NCI-H128 (cell line): Measurements from ENCODE around the gene MAP2K6.

Source experiments
- DNase-seq: peaks from one replicate; lab custom pipeline; 2025; ENCODE audit not compliant: unreplicated experiment; lab: John Stamatoyannopoulos, UW

Gene MAP2K6

DNA sequence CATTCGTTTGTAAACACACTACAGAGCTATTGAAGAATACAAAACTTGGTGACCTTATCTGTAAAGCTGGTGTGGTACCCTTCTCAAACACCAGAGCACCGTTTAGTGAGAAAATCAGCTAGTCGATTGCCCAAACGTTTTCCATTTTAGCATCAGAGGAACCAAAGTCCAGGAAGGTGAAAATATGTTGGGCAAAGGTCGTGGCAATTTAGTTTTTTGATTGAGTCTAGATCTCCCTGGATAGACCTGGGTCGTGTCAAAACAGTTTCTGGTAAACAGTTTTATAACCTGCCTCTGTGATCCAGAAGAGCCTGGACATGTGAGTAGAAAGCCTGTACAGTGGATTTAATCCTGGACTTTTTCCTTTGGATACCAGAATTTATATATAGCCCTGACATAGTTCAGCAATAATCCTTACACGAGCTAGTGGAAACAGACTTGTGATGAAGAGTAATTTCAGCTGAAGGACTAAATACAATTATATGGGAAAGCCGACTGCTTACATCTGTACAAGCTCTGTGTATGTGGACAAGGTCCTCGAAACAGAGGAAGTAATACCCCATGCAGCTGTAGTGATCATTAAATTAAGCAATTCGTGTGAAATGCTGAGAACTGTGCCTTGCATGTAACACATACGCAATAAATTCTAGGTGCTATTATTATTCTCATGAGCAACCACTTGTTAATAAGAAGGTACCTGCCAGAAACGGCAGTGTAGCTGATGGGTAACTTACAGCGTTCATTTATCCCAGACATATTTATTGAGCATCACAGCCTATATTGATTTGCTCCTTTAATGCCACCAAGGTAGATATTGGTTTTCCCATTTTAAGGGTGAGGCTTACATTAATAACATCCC lies 72.5 kb downstream of the MAP2K6 start:
- no peak for DNase-seq

DNA sequence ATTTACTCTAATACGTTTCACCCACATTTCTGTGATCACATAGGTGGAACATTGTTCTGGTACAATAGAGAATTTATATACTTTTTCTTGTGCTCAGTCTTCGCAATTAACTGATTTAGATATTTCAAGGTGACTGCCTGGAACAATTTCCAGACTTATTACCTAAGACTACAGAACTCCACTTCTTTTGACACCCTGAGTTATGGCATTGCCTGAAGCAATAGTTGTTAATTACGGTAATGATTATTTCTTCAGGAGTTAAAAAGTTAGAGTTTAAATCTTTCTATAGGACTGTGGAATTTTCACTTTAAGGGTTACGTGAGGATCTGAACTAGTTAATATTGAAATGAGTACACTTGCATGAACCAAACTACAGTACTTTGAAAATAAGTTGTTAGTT lies 74.8 kb downstream of the MAP2K6 start:
- no peak for DNase-seq

DNA sequence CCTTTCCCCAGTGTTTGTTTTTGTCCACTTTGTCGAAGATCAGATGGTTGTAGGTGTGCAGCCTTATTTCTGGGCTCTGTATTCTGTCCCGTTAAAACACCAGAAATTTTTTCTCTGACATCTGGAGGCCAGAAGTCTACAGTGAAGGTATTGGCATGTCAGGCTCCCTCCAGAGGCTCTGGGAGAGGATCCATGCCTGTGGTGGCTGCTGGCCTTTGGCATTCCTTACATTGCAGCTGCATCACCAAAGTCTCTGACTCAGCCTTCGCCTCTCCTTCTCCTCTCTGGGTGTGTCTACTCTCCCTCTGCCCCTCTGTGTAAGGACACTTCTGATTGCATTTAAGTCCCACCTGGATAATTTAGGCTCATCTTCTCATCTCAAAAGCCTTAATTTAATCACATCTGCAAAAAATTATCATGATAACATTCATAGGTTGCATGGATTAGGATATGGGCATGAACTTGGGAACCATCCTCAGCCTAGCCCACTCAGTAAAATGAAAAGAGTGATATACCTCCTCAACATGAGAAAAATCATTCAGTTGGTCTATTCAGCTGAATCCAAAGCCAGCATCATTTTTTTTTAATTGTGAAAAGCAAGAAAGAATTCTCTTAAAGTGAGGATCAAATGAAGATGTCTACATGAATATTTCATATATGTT lies 78.0 kb downstream of the MAP2K6 start:
- DNase-seq = no peak

DNA sequence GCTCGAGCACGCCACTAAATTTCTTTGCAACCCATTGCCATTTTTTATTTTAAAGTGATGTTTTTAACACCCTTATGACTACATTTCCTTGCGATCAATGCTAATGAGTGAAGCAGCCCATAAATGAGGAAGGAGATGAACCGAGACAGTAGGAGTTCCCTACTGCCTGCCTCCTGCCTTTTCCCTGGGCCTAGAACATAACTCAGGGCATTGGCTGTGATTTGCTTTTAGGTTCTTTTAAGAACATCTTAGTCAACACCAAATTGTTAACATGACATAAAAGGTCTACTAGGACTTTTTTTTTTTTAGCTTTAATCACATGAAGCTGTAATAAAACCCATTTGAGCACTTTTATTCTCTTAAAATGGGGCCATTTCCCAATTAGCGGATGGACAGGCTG lies 81.3 kb downstream of the MAP2K6 start:
- no peak for DNase-seq

DNA sequence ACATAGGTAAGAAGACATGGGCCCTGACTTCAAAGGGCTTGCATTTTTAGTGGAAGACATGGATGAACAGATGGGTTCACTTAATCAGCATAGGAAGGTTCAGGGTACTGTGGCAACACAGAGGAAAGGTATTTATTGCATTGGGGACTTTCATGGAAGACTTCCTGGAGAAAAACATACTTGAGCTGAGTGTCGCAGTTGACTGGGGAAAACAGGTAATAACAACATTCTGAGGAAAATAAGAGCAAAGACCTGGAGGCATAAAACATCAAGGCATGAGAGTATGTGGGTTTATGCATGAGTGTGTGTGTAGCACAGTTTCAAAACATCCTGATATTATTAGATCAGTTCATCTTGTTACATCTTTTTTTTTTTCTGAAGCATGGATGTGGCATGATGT lies 82.7 kb downstream of the MAP2K6 start:
- no peak for DNase-seq

DNA sequence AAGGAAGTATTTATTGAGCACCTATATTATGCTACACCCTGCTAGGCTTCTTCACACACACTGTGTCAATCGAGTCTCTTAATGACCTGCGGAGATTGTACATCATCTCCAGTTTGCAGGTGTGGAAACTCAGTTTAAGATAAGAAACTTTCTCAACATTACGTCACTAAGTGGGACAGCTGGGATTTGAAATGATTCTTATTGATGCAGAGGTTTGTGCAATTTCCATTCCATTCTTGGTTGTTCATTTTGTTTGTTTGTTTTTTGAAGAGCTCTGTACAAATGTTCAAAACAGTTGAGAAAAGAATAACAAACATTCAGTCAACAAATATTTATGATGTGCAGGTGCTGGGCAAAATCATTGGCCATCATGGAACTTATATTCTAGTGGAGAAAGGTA lies 84.8 kb downstream of the MAP2K6 start:
- DNase-seq = no peak

DNA sequence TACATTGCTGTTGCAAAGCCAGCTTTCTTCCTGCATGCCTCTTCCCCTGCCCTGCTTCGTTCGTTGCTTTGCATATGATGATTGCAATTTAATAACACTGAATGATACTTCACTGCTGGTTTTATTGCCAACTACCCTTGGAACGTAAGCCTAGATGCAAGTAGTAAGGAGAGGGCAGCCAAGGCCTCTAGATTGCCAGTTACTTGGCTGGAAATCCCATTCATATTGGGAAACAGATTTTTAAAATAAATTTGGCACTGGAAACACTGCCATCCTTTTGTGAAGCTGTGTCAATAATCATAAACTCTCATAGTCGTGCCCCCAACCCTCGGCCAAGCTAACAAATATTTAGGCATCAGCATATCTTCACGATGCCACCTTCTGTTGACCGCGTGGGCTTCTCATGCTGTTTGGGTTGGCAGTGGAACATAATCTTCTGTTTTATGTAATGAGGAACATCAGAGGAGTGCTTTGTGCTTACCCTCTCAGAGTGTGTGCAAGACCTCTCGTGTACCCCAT lies 86.5 kb downstream of the MAP2K6 start:
- no peak for DNase-seq

DNA sequence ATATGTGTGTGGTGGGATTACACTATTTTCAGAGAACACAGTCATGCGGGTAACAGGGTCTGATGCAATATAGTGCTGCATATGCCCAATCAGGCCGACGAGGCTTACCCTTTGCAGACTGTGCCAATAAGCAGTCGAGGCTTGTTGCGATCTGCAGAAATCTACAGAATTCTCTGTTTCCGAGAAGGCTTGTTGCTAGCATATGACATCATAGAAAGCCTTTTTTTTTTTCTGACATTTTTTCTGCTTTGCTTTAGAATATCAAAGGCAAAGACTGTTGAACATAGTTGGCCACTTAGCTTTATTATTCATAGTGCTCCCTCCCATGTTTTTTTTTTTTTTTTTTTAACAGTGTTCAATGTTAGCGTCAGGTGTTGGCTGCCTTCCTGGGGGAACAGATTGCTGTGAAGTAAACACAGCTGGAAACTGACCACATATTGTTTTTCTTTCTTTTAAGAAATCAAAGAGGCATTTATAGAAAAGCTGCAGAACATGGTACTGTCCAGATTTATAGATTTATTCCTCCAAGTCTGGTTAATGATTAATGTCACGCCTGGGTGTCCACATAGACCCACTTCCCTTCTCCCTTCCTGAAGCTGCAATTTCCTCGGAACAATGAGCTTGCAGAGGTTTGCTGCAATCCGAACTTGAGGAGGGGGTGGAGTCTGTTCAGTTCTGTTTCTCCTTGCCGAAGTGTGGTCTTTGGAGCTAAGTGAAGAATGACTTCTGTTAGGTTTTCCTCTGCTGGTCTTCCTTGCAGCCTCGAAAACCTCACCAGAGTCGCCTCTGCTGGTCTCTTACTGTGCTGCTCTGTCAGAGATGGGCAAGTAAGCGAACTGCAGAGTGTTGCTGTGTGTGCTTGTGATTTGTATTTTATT lies 87.3 kb downstream of the MAP2K6 start:
- peak; percentile 1 for DNase-seq

DNA sequence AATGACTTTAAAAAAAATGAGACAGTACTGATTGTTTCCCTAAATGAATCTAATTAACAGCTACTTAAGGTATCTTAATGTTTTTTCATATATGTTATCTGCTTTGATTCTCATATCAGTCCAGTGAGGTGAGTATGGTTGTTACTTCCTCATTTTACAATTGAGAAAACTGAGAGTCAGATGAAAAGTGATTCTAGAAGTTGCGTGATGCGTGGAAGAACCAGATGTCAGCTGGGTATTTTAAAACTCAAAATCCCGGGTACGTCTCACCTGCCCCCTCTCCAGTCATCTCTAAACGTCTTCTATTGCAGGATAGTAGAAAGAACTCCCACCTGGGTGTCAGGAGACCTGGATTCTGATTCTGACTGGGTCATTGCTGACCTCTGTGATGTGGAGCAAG lies 89.2 kb downstream of the MAP2K6 start:
- DNase-seq = no peak

DNA sequence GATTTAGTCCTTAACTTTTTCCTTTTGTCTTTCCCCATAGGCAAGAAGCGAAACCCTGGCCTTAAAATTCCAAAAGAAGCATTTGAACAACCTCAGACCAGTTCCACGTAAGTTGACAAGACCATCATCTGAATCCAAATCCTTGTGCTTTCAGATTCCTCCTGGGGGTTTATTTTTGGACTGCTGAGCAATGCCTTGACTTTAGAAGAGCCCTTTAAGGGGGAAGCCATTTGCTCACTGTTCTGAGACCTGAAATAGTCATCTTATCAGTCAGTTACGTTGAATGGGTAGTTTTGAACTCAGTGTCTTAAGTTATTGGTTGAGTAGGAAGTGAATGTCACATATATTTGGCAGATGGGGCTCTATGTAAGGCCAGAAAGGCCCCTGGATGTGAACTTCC lies 91.2 kb downstream of the MAP2K6 start:
- no peak for DNase-seq

DNA sequence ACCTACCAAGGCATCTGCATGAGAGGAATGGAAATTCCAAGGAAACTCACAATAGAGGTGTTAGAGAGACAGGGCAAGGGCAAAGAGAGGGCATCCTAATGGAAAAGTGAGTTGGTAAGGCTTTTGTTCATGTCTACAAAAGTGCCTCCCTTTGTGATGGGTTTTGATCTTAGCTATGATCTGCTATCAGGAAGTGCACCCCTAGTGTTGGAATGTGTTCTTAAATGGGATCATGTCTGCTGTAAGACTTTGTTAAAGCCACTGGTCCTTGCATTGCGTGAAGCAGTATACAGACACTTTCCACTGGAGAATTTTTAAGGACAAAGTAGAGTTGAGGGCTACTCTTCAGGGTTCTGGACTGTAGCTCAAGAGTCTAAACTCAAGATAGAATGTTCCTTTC lies 92.0 kb downstream of the MAP2K6 start:
- DNase-seq = no peak

DNA sequence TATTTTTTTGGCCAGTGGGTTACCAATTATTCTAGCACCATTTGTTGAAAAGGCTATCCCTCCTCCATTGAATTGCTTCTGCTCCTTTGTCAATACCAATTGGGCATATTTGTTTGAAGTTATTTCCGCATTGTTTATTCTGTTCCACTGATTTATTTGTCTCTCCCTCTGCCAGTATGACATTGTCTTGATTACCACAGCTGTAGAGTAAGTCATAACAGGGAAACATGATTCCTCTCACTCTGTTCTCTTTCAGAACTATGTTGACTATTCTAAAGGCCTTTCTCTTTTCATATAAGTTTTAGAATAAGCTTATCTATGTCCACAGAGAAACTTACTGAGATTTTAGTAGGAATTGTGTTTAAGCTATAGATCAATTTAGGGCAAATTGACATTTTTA lies 94.3 kb downstream of the MAP2K6 start:
- DNase-seq = no peak

DNA sequence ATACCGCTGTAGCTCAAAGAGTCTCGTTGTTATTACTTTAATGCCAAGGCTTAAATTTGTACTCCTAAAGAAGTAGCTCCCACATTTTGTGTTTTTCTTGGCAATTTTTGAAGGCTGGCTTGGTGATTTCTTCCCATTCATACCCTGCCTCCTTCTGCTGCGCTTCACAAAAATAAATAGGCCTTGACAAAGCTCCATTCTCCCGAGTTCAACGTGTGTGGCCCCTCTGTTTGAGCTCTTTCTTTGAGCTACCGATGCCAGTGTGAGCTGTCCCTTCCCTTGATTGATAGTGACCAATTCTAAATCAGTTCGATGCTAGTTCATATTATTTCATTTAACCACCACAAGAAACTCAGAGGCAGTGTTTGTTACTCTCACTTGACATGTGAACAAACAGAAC lies 96.8 kb downstream of the MAP2K6 start:
- no peak for DNase-seq

DNA sequence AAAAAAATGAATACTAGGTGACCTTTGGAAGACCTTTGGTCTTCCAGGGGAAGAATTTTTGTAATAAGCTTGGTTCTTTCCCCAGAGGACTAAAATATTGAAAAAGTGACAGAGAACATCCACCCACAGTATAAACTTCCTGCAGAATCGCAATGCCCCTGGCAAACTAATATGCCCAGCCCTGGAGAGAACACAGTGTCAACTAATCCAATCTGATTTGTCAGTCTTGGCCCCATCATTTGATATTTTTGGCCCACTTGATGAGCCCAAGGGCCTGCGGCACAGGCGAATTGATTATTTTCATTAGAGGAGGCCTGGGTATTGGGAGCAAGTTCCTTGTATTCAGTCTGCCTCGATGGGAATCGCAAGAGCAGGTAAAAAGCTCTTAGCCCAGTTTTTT lies 98.4 kb downstream of the MAP2K6 start:
- no peak for DNase-seq

DNA sequence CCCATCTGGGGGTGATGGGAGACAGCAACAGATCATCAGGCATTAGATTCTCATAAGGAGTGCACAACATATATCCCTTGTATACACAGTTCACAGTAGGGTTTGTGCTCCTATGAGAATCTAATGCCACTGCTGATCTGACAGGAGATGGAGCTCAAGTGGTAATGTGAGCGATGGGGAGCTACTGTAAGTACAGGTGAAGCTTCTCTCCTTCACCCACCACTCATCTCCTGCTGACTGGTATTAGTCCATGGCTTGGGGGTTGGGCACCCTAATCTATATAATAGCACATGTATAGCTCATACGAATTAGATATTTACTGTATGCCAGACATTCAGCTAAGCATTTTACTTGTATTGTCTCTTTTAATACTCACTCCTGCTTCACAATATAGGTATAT lies 101.7 kb downstream of the MAP2K6 start:
- no peak for DNase-seq

DNA sequence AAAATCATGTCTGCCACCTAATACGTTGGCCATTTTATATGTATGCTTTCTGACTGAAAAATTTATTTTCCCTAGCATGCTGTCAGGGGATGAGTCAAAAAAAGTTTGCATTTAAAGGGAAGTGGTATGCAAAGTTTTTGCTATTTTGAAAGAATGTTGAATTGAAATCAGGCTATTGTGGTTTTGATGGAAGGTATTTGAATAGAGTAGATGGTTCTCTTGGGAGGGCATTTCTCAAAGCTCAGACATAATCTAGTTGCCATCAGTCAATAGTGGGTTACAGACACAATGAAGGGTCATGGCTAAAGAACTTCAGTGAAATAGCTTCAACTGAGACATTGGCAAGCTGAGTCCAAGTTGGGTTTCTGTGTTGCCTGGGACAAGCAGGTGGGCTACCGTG lies 102.4 kb downstream of the MAP2K6 start:
- DNase-seq = no peak

DNA sequence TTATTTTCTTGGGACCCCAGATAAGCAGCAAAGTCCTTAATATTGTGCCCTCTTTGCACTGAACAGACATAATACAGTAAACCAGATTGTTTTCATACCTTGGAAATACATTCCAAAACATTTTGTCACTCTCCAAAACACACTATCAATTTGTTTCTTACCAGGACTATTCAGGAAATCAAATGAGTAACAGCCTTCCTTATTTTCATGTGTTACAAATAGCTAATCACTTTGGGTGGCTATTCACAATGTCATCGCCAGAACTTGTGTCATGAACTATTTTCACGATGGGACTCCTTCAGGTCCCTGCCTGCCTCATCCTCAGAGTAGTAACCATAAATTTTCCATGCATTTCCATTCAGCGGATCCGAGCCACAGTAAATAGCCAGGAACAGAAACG lies 104.5 kb downstream of the MAP2K6 start:
- no peak for DNase-seq

DNA sequence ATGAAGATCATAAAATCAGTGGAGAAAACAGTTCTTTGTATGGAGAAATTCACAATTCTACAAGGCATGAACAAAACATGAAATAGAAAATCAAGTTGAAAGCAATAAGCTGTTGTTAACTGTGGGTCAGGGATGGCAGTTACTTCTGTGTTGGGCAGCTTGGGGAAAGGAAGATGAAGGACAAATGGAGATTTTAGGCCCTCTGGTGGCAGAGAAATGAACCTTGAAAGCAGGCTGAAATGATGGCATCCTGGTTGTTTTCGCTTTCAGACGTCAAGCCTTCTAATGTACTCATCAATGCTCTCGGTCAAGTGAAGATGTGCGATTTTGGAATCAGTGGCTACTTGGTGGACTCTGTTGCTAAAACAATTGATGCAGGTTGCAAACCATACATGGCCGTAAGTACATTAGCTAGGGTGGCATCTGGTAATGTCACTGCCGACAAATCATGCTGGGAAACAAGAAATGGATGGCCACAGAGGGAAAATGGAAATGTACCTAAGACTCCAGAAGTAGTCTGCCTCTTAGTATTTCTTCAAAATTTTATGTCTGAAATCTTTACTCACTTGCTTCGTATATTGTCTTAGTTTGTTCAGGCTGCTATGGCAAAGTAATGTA lies 108.9 kb downstream of the MAP2K6 start:
- peak; percentile 7 for DNase-seq

DNA sequence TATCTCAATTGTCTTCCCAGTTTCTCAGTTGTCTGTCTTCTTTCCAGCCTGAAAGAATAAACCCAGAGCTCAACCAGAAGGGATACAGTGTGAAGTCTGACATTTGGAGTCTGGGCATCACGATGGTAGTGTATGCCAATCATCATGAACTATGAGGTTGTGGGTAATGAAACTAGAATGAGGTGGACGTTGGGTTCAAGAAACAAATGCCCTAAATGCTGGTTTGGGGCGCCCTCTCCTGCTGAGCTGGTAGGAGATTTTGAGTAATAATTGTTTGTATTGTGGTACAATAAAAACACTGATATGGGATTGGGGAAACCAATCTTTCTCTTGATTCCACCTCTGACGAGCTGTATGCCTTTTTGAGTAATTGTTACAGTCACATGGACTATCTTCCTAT lies 110.4 kb downstream of the MAP2K6 start:
- no peak for DNase-seq

DNA sequence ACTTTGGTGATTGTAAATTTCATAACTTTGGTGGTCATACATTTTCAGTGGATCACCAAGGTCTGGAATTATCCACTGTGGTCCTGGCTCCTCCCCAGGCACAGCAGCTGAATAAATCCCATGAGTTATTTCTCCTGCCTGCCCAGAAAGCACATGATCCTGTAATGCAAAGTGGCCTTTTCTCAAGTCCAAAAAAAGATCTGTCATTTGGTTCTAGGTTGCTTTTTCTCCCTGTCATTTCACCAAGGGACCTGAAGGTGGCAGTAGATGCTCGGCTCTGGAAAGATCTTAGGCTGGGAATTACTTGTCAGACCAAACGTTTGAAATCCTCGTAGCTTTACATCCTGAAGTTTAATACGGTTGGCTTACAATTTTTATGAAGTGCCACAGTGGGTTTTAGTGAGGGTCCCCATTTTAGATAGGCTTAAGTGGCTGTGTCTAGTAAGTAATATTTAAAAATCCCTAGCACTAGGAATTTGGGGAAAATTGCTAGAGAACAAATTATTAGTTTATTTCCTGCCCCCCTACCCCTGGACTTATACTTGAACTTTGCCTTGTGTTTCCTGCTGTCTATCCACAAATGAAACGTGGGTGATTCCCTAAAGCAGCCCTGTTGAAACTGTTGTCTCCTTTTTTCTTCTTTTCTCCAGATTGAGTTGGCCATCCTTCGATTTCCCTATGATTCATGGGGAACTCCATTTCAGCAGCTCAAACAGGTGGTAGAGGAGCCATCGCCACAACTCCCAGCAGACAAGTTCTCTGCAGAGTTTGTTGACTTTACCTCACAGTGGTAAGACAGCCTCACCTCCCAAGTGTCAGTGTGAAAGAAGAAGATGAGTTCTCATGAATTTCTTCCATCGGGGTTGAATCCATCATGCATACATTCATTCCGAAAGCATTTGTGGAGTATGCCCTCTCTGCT lies 111.7 kb downstream of the MAP2K6 start:
- DNase-seq = peak; percentile 5
